HEK293 (cell line): ENCODE data around the gene CMTM8.

Source experiments
- CTCF ChIP-seq: fragments of 450-650 bp; formaldehyde crosslinking; IDR thresholded peaks from 2 replicates; pipeline ENCODE4 v1.5.1; 2016; ENCODE audit warnings: missing biosample characterization, missing genetic modification characterization
- EGR2 ChIP-seq: fragments of 450-650 bp; formaldehyde crosslinking; IDR thresholded peaks from 2 replicates; pipeline ENCODE4 v1.5.1; 2016; ENCODE audit warnings: low read depth, missing biosample characterization, missing genetic modification characterization
- GFI1B ChIP-seq: fragments of 450-650 bp; formaldehyde crosslinking; IDR thresholded peaks from 2 replicates; pipeline ENCODE4 v1.5.1; 2016; ENCODE audit warnings: missing biosample characterization, missing genetic modification characterization
- MZF1 ChIP-seq: fragments of 450-650 bp; formaldehyde crosslinking; IDR thresholded peaks from 2 replicates; pipeline ENCODE4 v1.5.1; 2017; ENCODE audit warnings: missing biosample characterization, missing genetic modification characterization, borderline replicate concordance
- TSHZ1 ChIP-seq: fragments of 450-650 bp; formaldehyde crosslinking; IDR thresholded peaks from 2 replicates; pipeline ENCODE4 v1.5.1; 2016; ENCODE audit warnings: missing biosample characterization, missing genetic modification characterization, borderline replicate concordance
- YY1 ChIP-seq: fragments of 450-650 bp; formaldehyde crosslinking; IDR thresholded peaks from 2 replicates; pipeline ENCODE4 v1.5.1; 2018; ENCODE audit warnings: missing biosample characterization, missing genetic modification characterization
- ZFP3 ChIP-seq: fragments of 450-650 bp; formaldehyde crosslinking; IDR thresholded peaks from 2 replicates; pipeline ENCODE4 v1.5.1; 2016; ENCODE audit warnings: low read depth, missing biosample characterization, missing genetic modification characterization
- ZNF18 ChIP-seq: fragments of 450-650 bp; formaldehyde crosslinking; IDR thresholded peaks from 2 replicates; pipeline ENCODE4 v1.5.1; 2016; ENCODE audit warnings: missing biosample characterization, missing genetic modification characterization
- ZNF24 ChIP-seq: fragments of 450-650 bp; formaldehyde crosslinking; IDR thresholded peaks from 2 replicates; pipeline ENCODE4 v1.5.1; 2016; ENCODE audit warnings: missing biosample characterization, missing genetic modification characterization
- ZNF280D ChIP-seq: fragments of 450-650 bp; formaldehyde crosslinking; IDR thresholded peaks from 2 replicates; pipeline ENCODE4 v1.5.1; 2016; ENCODE audit warnings: missing biosample characterization, missing genetic modification characterization
- ZNF600 ChIP-seq: fragments of 450-650 bp; formaldehyde crosslinking; IDR thresholded peaks from 2 replicates; pipeline ENCODE4 v1.5.1; 2016; ENCODE audit warnings: missing biosample characterization, missing genetic modification characterization
- TF ChIP-seq, protein P1 (sequence below): fragments of 450-650 bp; formaldehyde crosslinking; IDR thresholded peaks from 2 replicates; pipeline ENCODE4 v1.5.1; 2016; ENCODE audit warnings: missing biosample characterization, missing genetic modification characterization
- TF ChIP-seq, protein P2 (sequence below): fragments of 450-650 bp; formaldehyde crosslinking; IDR thresholded peaks from 2 replicates; pipeline ENCODE4 v1.5.1; 2016; ENCODE audit warnings: missing biosample characterization, missing genetic modification characterization

DNA sequence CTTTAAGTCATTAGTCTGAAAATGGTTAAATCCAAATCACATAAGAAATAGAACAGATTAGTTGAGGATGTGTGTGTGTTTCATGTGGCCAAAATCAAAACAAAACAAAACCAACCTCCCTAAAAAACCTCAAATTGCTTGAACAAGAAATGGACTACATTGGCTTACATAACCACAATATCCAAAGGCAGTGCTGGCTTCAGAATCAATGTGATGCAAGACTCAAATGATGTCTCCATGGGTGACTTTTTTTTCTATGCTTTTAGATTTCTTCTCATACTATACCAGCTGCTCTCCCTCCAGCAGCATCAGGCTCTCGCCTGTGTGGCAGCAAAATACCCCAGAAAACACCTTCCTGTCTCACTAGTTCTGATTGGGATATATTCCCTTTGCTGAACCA lies 36.0 kb upstream of the CMTM8 start:
- no peak for TF ChIP-seq CTCF (tag by site-specific recombination)
- TF ChIP-seq, protein P1, sequence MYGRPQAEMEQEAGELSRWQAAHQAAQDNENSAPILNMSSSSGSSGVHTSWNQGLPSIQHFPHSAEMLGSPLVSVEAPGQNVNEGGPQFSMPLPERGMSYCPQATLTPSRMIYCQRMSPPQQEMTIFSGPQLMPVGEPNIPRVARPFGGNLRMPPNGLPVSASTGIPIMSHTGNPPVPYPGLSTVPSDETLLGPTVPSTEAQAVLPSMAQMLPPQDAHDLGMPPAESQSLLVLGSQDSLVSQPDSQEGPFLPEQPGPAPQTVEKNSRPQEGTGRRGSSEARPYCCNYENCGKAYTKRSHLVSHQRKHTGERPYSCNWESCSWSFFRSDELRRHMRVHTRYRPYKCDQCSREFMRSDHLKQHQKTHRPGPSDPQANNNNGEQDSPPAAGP (tag by site-specific recombination), result no peak
- no peak for TF ChIP-seq TSHZ1 (tag by site-specific recombination)
- TF ChIP-seq EGR2 (tag by site-specific recombination), result no peak
- no peak for TF ChIP-seq ZNF24
- no peak for TF ChIP-seq GFI1B (tag by site-specific recombination)
- no peak for TF ChIP-seq MZF1 (tag by site-specific recombination)
- no peak for TF ChIP-seq ZNF600 (tag by site-specific recombination)
- no peak for TF ChIP-seq ZFP3 (tag by site-specific recombination)
- TF ChIP-seq, protein P2, sequence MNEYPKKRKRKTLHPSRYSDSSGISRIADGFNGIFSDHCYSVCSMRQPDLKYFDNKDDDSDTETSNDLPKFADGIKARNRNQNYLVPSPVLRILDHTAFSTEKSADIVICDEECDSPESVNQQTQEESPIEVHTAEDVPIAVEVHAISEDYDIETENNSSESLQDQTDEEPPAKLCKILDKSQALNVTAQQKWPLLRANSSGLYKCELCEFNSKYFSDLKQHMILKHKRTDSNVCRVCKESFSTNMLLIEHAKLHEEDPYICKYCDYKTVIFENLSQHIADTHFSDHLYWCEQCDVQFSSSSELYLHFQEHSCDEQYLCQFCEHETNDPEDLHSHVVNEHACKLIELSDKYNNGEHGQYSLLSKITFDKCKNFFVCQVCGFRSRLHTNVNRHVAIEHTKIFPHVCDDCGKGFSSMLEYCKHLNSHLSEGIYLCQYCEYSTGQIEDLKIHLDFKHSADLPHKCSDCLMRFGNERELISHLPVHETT (tag by site-specific recombination), result no peak
- no peak for TF ChIP-seq YY1 (tag by site-specific recombination)
- no peak for TF ChIP-seq ZNF280D (tag by site-specific recombination)
- no peak for TF ChIP-seq ZNF18 (tag by site-specific recombination)
